Gastrocnemius medialis (tissue), 4 donors: ENCODE results near the gene MCEMP1. TPM values are rescaled to one million over a fixed set of nuclear protein-coding genes. Genes with fewer than 3 reads are reported as not detected.

Experiments used
- ATAC-seq, 2 donors: fragments of 150-250 bp; one replicate each; pipeline ENCODE4 v1.9.1; 2016
- DNase-seq, 2 donors: peaks; one replicate each; pipeline ENCODE4 v3.0.0-alpha.2; 2019
- H3K27ac ChIP-seq, 4 donors: fragments of 200-600 bp; sonication (generic); 1 replicate in 1 of 4; 2 replicates in 3 of 4; pipeline ENCODE4 v1.5.1; 2016 to 2018; ENCODE audit warnings: mild to moderate bottlenecking in 2 of 4, moderate library complexity in 1 of 4
- H3K27me3 ChIP-seq, 3 donors: fragments of 200-600 bp; sonication (generic) in 2 of 3; 1 replicate in 1 of 3; 2 replicates in 2 of 3; pipeline versions ENCODE4 v1.5.1 to v1.6.0; 2016 to 2019; ENCODE audit warnings: mild to moderate bottlenecking in 1 of 3, moderate library complexity in 1 of 3
- H3K36me3 ChIP-seq, 2 donors: fragments of 200-600 bp; sonication (generic) in 1 of 2; one replicate each; pipeline ENCODE4 v1.5.1; 2017 to 2018
- H3K4me1 ChIP-seq, 2 donors: fragments of 200-600 bp; sonication (generic) in 1 of 2; one replicate each; pipeline ENCODE4 v1.5.1; 2016 to 2017; ENCODE audit warnings: mild to moderate bottlenecking in 2 of 2
- H3K4me3 ChIP-seq, 4 donors: fragments of 200-600 bp; sonication (generic) in 3 of 4; 1 replicate in 1 of 4; 2 replicates in 3 of 4; pipeline ENCODE4 v1.5.1; 2016 to 2019; ENCODE audit warnings: mild to moderate bottlenecking in 2 of 4
- H3K9me3 ChIP-seq, 3 donors: fragments of 200-600 bp; sonication (generic) in 2 of 3; 1 replicate in 1 of 3; 2 replicates in 2 of 3; pipeline ENCODE4 v1.5.1; 2016 to 2019
- CTCF ChIP-seq, 5 experiments: fragments of 450-650 bp in 3 of 5; fragments of 200-600 bp in 2 of 5; sonication (generic) in 2 of 5; IDR thresholded peaks in 4 of 5; conservative IDR thresholded peaks in 1 of 5; 1 replicate in 4 of 5; 2 replicates in 1 of 5; pipeline ENCODE4 v1.5.1; 2016 to 2019; ENCODE audit warnings: antibody characterized with exemption in 5 of 5, mild to moderate bottlenecking in 3 of 5, moderate library complexity in 3 of 5
- POLR2A ChIP-seq, 2 donors: fragments of 450-650 bp; IDR thresholded peaks; one replicate each; pipeline ENCODE4 v1.6.1; 2017; ENCODE audit warnings: antibody characterized with exemption in 2 of 2, mild to moderate bottlenecking in 2 of 2, moderate library complexity in 2 of 2
- in situ Hi-C, 4 donors: fragments of 200-750 bp; cut with MboI; loops; one replicate each; pipeline versions ENCODE4 v1.15.0 to v1.8.0; 2017; ENCODE audit warnings: low sequenced_read_pairs in 4 of 4
- intact Hi-C: fragments of 100-400 bp; cut with DNase I; formaldehyde crosslinking; loops from one replicate; pipeline ENCODE4 v1.15.1; 2023; ENCODE audit warnings: low total_unique reads
- total RNA-seq, 4 donors: library from RNA; depleted of rRNA; stranded (reverse); fragments of >200 nt; gene quantifications; one replicate each; pipeline versions ENCODE4 v1.1.0 to v1.2.3, GENCODE V29; 2016

Gene MCEMP1
- total RNA-seq, 4 donors from 2014 or later = 0.16 to 1.2 TPM; not detected in 2

- TF ChIP-seq CTCF (IDR thresholded peaks at IDR 0.05 in 4 of 5, conservative IDR thresholded peaks at IDR 0.05 in 1 of 5) (no peak), POLR2A (IDR thresholded peaks at IDR 0.05) (no peak)
- no peak for DNase-seq
- no peak for ATAC-seq
- Histone ChIP-seq H3K4me1 (no peaks in the 10 kb centered on the region), H3K9me3 (no peaks in the 10 kb centered on the region), H3K36me3 (no peaks in the 10 kb centered on the region), H3K4me3 (no peak overlapping the region), H3K27me3 (no peaks in the 10 kb centered on the region), H3K27ac (no peak overlapping the region)
- in situ Hi-C loops (no loop called here), intact Hi-C loops (no loop called here)
Measured at GRCh38 chr19:7709932-7710460, 33.1 kb downstream of the MCEMP1 start.

- ATAC-seq (no peak), DNase-seq (no peak)
- no peak overlapping the region for H3K4me3 ChIP-seq
- no peak overlapping the region for H3K27ac ChIP-seq
- no peaks in the 10 kb centered on the region for H3K9me3 ChIP-seq
- H3K36me3 ChIP-seq = no peaks in the 10 kb centered on the region
- intact Hi-C loops = no loop called here
- H3K27me3 ChIP-seq = no peaks in the 10 kb centered on the region
- H3K4me1 ChIP-seq = no peaks in the 10 kb centered on the region
- in situ Hi-C loops = no loop called here
- no peak for TF ChIP-seq CTCF (IDR thresholded peaks at IDR 0.05 in 4 of 5, conservative IDR thresholded peaks at IDR 0.05 in 1 of 5)
Measured at GRCh38 chr19:7710616-7711015, 33.7 kb downstream of the MCEMP1 start.

GRCh38 chr19:7715671-7716070, 38.8 kb downstream of the MCEMP1 start:
- Histone ChIP-seq H3K27me3 (no peaks in the 10 kb centered on the region), H3K4me3 (no peak overlapping the region), H3K9me3 (peaks cover 0 to 6% (median 0%) of the 10 kb centered on the region in 3 donors), H3K27ac (no peak overlapping the region), H3K4me1 (no peaks in the 10 kb centered on the region), H3K36me3 (no peaks in the 10 kb centered on the region)
- TF ChIP-seq CTCF (IDR thresholded peaks at IDR 0.05 in 4 of 5, conservative IDR thresholded peaks at IDR 0.05 in 1 of 5) = no peak
- no peak for TF ChIP-seq POLR2A (IDR thresholded peaks at IDR 0.05)
- in situ Hi-C loops (no loop called here), intact Hi-C loops (no loop called here)
- DNase-seq = no peak
- ATAC-seq = no peak

GRCh38 chr19:7716762-7717161, 39.9 kb downstream of the MCEMP1 start:
- H3K27me3 ChIP-seq = no peaks in the 10 kb centered on the region
- DNase-seq (no peak), ATAC-seq (no peak)
- H3K27ac ChIP-seq = no peak overlapping the region
- no peak overlapping the region for H3K4me3 ChIP-seq
- no peaks in the 10 kb centered on the region for H3K4me1 ChIP-seq
- H3K36me3 ChIP-seq = no peaks in the 10 kb centered on the region
- peaks cover 0 to 6% (median 0%) of the 10 kb centered on the region in 3 donors for H3K9me3 ChIP-seq
- TF ChIP-seq CTCF (IDR thresholded peaks at IDR 0.05 in 4 of 5, conservative IDR thresholded peaks at IDR 0.05 in 1 of 5) = no peak
- no peak for TF ChIP-seq POLR2A (IDR thresholded peaks at IDR 0.05)
- intact Hi-C loops = no loop called here
- in situ Hi-C loops = no loop called here

GRCh38 chr19:7718668-7719067, 41.8 kb downstream of the MCEMP1 start:
- Histone ChIP-seq H3K27ac (no peak overlapping the region), H3K4me1 (no peaks in the 10 kb centered on the region), H3K36me3 (no peaks in the 10 kb centered on the region), H3K9me3 (peaks cover 0 to 6% (median 0%) of the 10 kb centered on the region in 3 donors), H3K27me3 (no peaks in the 10 kb centered on the region), H3K4me3 (no peak overlapping the region)
- no peak for ATAC-seq
- no peak for TF ChIP-seq POLR2A (IDR thresholded peaks at IDR 0.05)
- TF ChIP-seq CTCF (IDR thresholded peaks at IDR 0.05 in 4 of 5, conservative IDR thresholded peaks at IDR 0.05 in 1 of 5) = no peak
- intact Hi-C loops = no loop called here
- DNase-seq = no peak
- in situ Hi-C loops = no loop called here
